GM12872 (cell line): Measurements from ENCODE around the gene ZFC3H1.
A peak's percentile ranks its signal among the peaks of the same experiment; 100 is the strongest.

Experiments
- TF ChIP-seq, protein P1 (sequence below): IDR thresholded peaks from 3 replicates; pipeline ENCODE4 v1.5.1; 2011; ENCODE audit warnings: low read depth, mild to moderate bottlenecking, low read length, moderate library complexity; ENCODE audit not compliant: insufficient read depth

Gene ZFC3H1

DNA sequence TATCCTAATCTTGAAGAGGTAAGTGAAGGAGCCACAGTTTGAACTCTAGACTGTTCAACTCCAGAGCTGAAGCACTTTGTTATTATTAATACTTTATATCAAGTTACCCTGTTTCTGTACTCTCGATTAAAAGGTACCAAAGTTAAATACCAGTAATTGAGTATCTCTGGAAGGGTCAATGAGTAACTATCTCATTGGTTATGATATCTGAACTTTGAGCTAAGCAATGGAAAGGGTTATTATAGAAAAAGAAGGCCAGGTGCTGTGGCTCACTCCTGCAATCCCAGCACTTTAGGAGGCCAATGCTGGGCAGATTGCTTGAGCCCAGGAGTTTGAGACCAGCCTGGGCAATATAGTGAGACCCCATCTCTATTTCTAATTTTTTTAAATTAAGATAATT, 32.1 kb upstream of the ZFC3H1 start:
- TF ChIP-seq, protein P1, sequence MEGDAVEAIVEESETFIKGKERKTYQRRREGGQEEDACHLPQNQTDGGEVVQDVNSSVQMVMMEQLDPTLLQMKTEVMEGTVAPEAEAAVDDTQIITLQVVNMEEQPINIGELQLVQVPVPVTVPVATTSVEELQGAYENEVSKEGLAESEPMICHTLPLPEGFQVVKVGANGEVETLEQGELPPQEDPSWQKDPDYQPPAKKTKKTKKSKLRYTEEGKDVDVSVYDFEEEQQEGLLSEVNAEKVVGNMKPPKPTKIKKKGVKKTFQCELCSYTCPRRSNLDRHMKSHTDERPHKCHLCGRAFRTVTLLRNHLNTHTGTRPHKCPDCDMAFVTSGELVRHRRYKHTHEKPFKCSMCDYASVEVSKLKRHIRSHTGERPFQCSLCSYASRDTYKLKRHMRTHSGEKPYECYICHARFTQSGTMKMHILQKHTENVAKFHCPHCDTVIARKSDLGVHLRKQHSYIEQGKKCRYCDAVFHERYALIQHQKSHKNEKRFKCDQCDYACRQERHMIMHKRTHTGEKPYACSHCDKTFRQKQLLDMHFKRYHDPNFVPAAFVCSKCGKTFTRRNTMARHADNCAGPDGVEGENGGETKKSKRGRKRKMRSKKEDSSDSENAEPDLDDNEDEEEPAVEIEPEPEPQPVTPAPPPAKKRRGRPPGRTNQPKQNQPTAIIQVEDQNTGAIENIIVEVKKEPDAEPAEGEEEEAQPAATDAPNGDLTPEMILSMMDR: no peak

DNA sequence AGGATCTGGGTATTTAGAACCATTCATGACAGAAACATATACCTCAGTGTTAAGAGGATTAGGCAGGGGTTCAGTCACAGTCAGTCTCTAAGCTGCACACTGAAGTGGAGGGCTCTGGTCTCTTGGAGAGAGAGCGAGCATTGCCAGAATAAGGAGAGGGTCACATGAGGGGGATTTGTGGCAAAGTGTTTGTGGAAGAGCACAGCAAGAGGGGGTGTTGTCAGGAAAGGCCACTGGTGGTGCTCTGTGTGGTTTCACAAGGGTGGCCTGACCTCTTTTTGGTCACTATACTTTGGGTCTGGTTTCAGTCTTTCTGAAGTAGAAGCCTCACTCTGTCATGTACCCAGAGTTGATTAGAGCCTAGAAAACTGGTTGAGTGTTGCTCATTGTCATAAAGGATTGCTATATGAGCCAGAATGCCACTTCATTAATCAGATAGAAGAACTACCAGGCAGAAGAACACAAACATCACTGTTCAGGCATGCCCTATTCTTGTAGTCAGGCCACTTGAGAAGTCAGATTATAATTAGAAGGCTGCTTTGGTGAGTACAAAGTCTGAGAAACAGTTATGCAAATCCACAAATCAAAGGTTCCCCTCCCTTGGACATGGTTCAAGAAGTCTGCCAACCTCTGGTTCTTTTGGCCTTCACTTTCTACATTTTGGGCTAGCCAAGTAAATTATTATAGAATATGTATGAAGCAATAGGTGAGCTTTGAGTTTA, 30.6 kb upstream of the ZFC3H1 start:
- TF ChIP-seq, protein P1: no peak

DNA sequence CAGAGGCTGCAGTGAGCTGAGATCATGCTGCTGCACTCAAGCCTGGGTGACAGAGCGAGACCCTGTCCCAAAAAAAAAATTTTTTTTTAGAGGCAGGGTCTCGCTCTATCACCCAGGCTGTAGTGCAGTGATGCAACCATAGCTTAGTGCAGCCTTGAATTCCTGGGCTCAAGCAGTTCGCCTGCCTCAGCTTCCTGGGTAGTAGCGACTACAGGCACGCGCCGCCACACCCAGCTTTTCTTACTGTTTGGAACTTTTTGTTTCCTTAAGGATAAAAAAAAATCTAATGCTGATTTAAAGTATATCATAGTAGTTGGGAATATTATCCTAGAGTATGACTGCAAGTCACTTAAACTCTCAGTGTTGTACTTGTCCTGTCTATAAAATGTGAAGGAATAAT, 29.5 kb upstream of the ZFC3H1 start:
- TF ChIP-seq, protein P1: no peak

DNA sequence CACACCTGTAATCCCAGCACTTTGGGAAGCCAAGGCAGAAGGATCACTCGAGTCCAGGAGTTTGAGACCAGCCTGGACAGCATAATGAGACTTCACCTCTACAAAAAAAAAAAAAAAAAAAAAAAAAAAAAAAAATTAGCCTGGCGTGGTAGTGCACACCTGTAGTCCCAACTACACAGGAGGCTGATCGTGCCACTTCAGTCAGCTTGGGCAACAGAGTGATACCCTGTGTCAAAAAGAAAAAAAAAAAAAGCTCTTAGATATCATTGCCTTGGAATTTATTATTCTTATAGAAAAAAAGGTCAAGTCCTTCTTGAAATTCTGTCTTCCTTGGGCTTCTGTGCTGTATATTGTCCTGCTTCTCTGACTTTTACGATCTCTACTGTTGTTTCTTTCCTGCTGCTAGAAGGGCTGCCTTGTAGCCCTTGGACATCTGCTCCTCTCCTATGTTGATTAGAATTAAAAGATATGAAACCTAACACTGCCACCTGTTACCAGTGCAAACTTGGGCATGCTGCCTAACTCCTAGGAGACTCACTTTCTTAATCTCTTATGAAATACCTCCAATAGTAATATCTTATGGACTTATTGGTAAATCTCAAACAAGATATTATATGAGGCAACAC, 28.0 kb upstream of the ZFC3H1 start:
- TF ChIP-seq, protein P1: no peak

DNA sequence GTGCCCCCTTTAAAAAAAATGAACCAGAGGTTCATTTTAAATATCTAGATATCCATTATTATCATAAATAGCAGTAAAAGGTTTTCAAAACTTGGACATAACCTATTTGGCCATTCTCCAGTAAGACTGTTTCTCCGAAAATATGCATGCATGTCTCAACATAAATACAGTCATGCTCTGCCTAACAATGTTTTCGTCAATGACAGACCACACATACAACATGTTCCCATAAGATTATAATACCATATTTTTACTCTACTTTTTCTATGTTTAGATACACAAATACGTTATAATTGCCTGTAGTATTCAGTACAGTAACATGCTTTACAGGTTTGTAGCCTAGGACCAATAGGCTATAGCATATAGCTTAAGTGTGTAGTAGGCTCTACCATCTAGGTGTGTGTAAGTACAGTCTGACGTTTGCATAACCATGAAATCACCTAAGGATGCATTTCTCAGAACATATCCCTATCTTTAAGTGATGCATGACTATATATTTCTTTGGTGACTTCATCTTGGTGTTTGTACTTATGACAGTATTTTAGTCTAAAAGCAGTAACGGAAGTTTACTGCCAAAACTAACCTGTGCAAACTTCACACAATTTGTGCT, 25.4 kb upstream of the ZFC3H1 start:
- TF ChIP-seq, protein P1: no peak

DNA sequence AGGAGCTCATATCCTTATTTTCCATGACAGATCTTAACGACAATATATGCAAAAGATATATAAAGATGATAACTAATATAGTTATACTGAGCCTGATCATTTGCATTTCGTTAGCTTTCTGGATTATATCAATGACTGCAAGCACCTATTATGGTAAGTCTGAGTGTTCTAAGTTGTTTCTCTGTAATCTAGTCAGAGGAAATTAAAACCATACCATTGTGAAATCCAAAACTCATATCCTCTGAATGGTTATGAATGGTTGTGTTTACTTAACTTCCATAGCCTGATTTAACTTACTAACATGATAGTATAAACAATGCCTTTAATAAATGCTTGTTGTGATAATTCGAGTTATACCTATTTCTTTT, 23.0 kb upstream of the ZFC3H1 start:
- TF ChIP-seq, protein P1: no peak

DNA sequence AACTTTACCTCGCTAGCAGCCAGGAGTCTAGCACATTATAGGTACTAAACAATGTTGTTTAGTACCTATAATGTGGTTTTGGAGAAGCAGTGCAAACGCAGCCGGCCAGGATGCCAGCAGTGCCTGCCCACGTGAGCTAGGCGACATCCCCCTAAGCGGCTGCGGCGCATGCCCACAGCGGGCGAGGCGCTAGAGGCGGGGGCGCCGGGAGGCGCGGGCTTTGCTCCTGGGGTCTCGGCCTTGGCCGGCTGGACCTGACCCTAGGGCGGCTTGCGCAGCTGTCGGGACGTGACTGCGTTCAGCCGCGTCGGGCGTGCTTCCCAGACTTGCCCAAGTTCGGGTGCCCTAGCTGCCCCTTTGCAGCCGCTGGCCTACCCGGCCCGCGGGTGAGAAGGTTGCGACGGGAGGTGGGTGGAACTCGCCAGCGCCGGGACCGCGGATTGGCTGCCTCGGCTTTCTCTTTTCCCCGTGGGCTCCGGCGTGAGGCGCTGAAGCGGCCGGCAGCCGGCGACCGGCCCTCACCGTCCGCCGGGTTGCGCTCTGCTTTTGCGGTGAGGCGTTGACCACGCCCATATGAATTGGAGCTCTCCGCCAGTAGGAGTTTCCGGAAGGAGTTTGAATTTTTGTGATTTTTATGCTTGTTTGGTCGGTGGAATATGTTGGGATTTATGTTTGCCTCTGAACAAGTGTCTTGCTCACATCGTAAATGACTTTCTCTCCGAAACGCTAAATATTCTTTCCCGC, 22.4 kb upstream of the ZFC3H1 start, which contains the start of gene TMEM19:
TSS of gene TMEM19 (plus strand) at position 169 of the 744 bp plus-strand sequence. CDS start 599 bp downstream, outside the sequence.
- TF ChIP-seq, protein P1: 0 out of 3 replicates have a peak, but pooled peaks have one; percentile 16
